HepG2 (cell line): ENCODE measurements around the gene HSPA1B. TPM values are rescaled to one million over a fixed set of nuclear protein-coding genes. Genes with fewer than 3 reads are reported as not detected.
A peak's percentile ranks its signal among the peaks of the same experiment; 100 is the strongest.

Experiments
- ADNP ChIP-seq: sonication (generic); formaldehyde crosslinking; IDR thresholded peaks from 2 replicates; pipeline ENCODE4 v1.4.0; 2020; ENCODE audit warnings: missing genetic modification reagents
- AHDC1 ChIP-seq: sonication (generic); formaldehyde crosslinking; IDR thresholded peaks from 2 replicates; pipeline ENCODE4 v1.5.1; 2020; ENCODE audit warnings: mild to moderate bottlenecking, missing genetic modification reagents, borderline replicate concordance
- BHLHE40 ChIP-seq: IDR thresholded peaks from 2 replicates; pipeline ENCODE4 v1.6.1; 2011; ENCODE audit warnings: low read length, improper control_type of control experiment
- CREM ChIP-seq, 2 experiments: sonication (generic) in 1 of 2; formaldehyde crosslinking in 1 of 2; IDR thresholded peaks; 2 replicates each; pipeline versions ENCODE4 v1.4.0 to v1.6.1; 2016 to 2020; ENCODE audit warnings: antibody characterized with exemption in 1 of 2, mild to moderate bottlenecking in 1 of 2, missing genetic modification reagents in 1 of 2
- DMAP1 ChIP-seq: IDR thresholded peaks from 2 replicates; pipeline ENCODE4 v1.6.1; 2016
- GLI4 ChIP-seq: sonication (generic); formaldehyde crosslinking; IDR thresholded peaks from 2 replicates; pipeline ENCODE4 v1.5.1; 2020; ENCODE audit warnings: missing genetic modification reagents, mild to moderate bottlenecking, moderate library complexity, borderline replicate concordance
- HOXA7 ChIP-seq: sonication (generic); formaldehyde crosslinking; IDR thresholded peaks from 2 replicates; pipeline ENCODE4 v1.8.1; 2022; ENCODE audit warnings: mild to moderate bottlenecking, missing genetic modification reagents, moderate library complexity
- KLF13 ChIP-seq: sonication (generic); formaldehyde crosslinking; IDR thresholded peaks from 2 replicates; pipeline ENCODE4 v1.4.0; 2020; ENCODE audit warnings: mild to moderate bottlenecking, missing genetic modification reagents
- SNAI1 ChIP-seq: sonication (generic); formaldehyde crosslinking; IDR thresholded peaks from 2 replicates; pipeline ENCODE4 v1.5.0; 2020; ENCODE audit warnings: mild to moderate bottlenecking, missing genetic modification reagents, borderline replicate concordance
- YEATS2 ChIP-seq: sonication (generic); formaldehyde crosslinking; IDR thresholded peaks from 2 replicates; pipeline ENCODE4 v1.4.0; 2020; ENCODE audit warnings: missing genetic modification reagents, borderline replicate concordance
- ZFP91 ChIP-seq: sonication (generic); formaldehyde crosslinking; IDR thresholded peaks from 2 replicates; pipeline ENCODE4 v1.9.0; 2022; ENCODE audit warnings: missing genetic modification reagents, mild to moderate bottlenecking, borderline replicate concordance
- ZNF263 ChIP-seq: sonication (generic); formaldehyde crosslinking; IDR thresholded peaks from 2 replicates; pipeline ENCODE4 v1.4.0; 2020; ENCODE audit warnings: missing genetic modification reagents
- ZNF468 ChIP-seq: sonication (generic); formaldehyde crosslinking; IDR thresholded peaks from 2 replicates; pipeline ENCODE4 v1.8.0; 2022; ENCODE audit warnings: mild to moderate bottlenecking, moderate library complexity, missing genetic modification reagents
- ZNF740 ChIP-seq: sonication (generic); formaldehyde crosslinking; IDR thresholded peaks from 2 replicates; pipeline ENCODE4 v1.4.0; 2020; ENCODE audit warnings: missing genetic modification reagents
- ZNF747 ChIP-seq: sonication (generic); formaldehyde crosslinking; IDR thresholded peaks from 2 replicates; pipeline ENCODE4 v1.8.1; 2023; ENCODE audit warnings: missing genetic modification reagents, mild to moderate bottlenecking, borderline replicate concordance
- ZNF773 ChIP-seq: sonication (generic); formaldehyde crosslinking; IDR thresholded peaks from 2 replicates; pipeline ENCODE4 v1.4.0; 2020; ENCODE audit warnings: missing genetic modification reagents, borderline replicate concordance
- polyA plus RNA-seq, 8 experiments: library from polyadenylated mRNA; depleted of rRNA in 3 of 8; stranded (reverse) in 7 of 8; unstranded in 1 of 8; fragments of >200 nt; fragmentation: Illumina TruSeq in 4 of 8; extraction: Trizol in 4 of 8; gene quantifications; 2 replicates each; pipeline versions ENCODE4 v1.2.1 to v1.2.3, GENCODE V29; 2011 to 2016; ENCODE audit warnings: low read depth in 4 of 8, missing spikeins in 1 of 8, mixed read lengths in 1 of 8; ENCODE audit not compliant: insufficient read depth in 1 of 8
- total RNA-seq, 5 experiments: library from RNA; depleted of rRNA; stranded (reverse); fragments of >200 nt; fragmentation: Illumina TruSeq; extraction: Trizol; gene quantifications; 2 replicates each; pipeline ENCODE4 v1.2.3, GENCODE V29; 2016; ENCODE audit warnings: low read depth in 1 of 5
- TF ChIP-seq, protein P1 (sequence below): sonication (generic); formaldehyde crosslinking; IDR thresholded peaks from 2 replicates; pipeline ENCODE4 v1.4.0; 2020; ENCODE audit warnings: missing genetic modification reagents

The HSPA1B gene
- total and polyA plus RNA-seq, 2 of the 13 experiments (the other 11 are each of a cell fraction or from before 2014, with no cell fraction given) = 26.0 to 186 TPM

DNA sequence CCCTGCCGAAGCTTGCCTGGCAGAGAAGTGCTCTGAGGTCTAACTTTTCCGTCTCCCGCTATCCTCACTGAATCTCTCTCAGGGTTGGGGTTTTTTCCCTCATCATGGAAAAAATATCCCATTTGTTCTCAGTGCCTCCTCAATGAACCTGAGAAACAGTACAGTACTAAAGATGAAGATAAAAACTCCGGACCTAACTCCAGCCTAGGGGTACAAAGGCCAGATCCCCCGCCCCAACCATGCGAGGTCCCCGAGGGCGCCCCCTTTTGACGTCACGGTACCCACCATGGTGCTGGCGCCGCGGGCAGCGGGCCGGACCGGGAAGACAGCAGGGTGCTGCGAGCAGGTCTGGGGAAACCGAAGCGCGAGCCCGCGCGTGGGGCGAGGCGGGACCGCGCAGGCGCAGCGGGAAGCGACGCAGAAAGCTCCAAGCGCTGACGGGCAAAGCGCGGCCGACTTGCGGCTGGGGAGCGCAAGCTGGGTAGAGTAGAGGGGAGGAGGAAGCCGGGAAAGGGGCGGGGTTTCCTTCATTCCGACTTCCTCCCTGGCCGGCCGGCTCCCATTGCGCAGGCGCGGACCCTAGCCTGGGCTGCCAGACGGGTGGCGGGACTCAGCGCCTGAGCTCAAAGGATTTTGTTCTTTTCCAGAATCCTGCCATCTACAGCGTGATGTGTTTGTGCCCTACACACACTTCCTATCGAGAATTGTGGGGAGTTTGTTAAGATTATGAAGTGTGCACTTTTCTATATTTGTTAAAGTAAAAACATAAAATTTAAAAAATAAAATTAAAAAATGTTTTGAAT lies 20.9 kb upstream of the HSPA1B start, which contains the start of gene LSM2 (continued):
- TF ChIP-seq, protein P1, sequence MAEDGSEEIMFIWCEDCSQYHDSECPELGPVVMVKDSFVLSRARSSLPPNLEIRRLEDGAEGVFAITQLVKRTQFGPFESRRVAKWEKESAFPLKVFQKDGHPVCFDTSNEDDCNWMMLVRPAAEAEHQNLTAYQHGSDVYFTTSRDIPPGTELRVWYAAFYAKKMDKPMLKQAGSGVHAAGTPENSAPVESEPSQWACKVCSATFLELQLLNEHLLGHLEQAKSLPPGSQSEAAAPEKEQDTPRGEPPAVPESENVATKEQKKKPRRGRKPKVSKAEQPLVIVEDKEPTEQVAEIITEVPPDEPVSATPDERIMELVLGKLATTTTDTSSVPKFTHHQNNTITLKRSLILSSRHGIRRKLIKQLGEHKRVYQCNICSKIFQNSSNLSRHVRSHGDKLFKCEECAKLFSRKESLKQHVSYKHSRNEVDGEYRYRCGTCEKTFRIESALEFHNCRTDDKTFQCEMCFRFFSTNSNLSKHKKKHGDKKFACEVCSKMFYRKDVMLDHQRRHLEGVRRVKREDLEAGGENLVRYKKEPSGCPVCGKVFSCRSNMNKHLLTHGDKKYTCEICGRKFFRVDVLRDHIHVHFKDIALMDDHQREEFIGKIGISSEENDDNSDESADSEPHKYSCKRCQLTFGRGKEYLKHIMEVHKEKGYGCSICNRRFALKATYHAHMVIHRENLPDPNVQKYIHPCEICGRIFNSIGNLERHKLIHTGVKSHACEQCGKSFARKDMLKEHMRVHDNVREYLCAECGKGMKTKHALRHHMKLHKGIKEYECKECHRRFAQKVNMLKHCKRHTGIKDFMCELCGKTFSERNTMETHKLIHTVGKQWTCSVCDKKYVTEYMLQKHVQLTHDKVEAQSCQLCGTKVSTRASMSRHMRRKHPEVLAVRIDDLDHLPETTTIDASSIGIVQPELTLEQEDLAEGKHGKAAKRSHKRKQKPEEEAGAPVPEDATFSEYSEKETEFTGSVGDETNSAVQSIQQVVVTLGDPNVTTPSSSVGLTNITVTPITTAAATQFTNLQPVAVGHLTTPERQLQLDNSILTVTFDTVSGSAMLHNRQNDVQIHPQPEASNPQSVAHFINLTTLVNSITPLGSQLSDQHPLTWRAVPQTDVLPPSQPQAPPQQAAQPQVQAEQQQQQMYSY (CRISPR knock-in tag) = 0 out of 2 replicates have a peak, but pooled peaks have one; percentile 47
- TF ChIP-seq ZNF773 (CRISPR knock-in tag) = 0 out of 2 replicates have a peak, but pooled peaks have one; percentile 44
- no peak for TF ChIP-seq BHLHE40
- TF ChIP-seq AHDC1 (CRISPR knock-in tag) = peak; percentile 67
- peak; percentile 96 for TF ChIP-seq CREM (IDR thresholded peaks at IDR 0.05)
- peak; percentile 89 for TF ChIP-seq CREM (CRISPR knock-in tag; IDR thresholded peaks at IDR 0.05)
- peak; percentile 97 for TF ChIP-seq ZFP91 (CRISPR knock-in tag)
- peak; percentile 84 for TF ChIP-seq ZNF263
- no peak for TF ChIP-seq GLI4 (CRISPR knock-in tag)
- TF ChIP-seq ZNF468 = peak; percentile 83; the same call in 1 of the 2 replicates
- no peak for TF ChIP-seq KLF13 (CRISPR knock-in tag)
- TF ChIP-seq SNAI1 (CRISPR knock-in tag) = no peak; the same call in 1 of the 2 replicates
- peak; percentile 71 for TF ChIP-seq ZNF740
- no peak for TF ChIP-seq ZNF747
- TF ChIP-seq ADNP (CRISPR knock-in tag) = 0 out of 2 replicates have a peak, but pooled peaks have one; percentile 38
- no peak for TF ChIP-seq HOXA7 (CRISPR knock-in tag)
- TF ChIP-seq DMAP1 = peak; percentile 94
- peak; percentile 95 for TF ChIP-seq YEATS2
